H1 (cell line): Measurements from ENCODE around the gene DIP2C. TPM values are rescaled to one million over a fixed set of nuclear protein-coding genes. Genes with fewer than 3 reads are reported as not detected.

Experiments used
- JUN ChIP-seq: IDR thresholded peaks from 2 replicates; pipeline ENCODE4 v1.6.1; 2011; ENCODE audit warnings: low read depth, mild to moderate bottlenecking, improper control_type of control experiment, low read length
- polyA plus RNA-seq, 7 experiments: library from polyadenylated mRNA; depleted of rRNA in 3 of 7; stranded (reverse) in 5 of 7; unstranded in 2 of 7; fragments of >200 nt in 5 of 7; fragments of 200-250 nt in 2 of 7; gene quantifications; 1 replicate in 5 of 7; 2 replicates in 1 of 7; 4 replicates in 1 of 7; pipeline versions ENCODE4 v1.2.1 to v1.2.3, GENCODE V29; 2011 to 2013; ENCODE audit warnings: missing spikeins in 2 of 7, mixed read lengths in 2 of 7
- total RNA-seq: library from RNA; stranded (reverse); fragmentation: NEBNext Ultra II Directional; extraction: Animal tissue kit (Norgen Biotek cat#: 25700); gene quantifications from 2 replicates; pipeline ENCODE4 v1.2.1, GENCODE V29; 2021

DIP2C gene
- total and polyA plus RNA-seq, 2 of the 8 experiments (the other 6 are each of a cell fraction or from before 2014, with no cell fraction given) = 3.8 to 9.3 TPM

DNA sequence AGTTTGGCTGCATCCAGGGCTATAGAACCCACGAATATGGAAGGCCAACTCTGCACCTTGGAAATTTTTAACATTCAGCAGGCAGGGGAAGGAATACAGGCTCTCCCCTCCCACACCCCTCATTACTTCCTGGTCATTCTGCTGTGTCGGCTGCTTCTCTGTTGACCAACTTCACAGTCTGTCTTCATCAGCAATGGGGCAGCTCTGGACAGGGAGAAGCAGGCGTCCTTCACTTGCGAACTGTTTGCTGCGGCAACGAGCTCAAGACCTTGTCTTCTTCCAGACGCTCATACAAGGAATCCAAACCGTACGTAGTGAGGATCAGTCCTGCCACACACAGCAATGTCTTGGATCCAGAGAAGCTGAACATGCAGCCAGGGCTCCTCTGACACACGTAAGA lies 192.2 kb downstream of the DIP2C start (continued):
- TF ChIP-seq JUN = no peak
- TF ChIP-seq, all 59 proteins: peak for 0
